ENCODE measurements around the gene BRD3OS. TPM values are rescaled to one million over a fixed set of nuclear protein-coding genes. Genes with fewer than 3 reads are reported as not detected.

Gene BRD3OS
- total and polyA plus RNA-seq, 12 donors: 14.7 to 70.6 (median 22.0) TPM

DNA sequence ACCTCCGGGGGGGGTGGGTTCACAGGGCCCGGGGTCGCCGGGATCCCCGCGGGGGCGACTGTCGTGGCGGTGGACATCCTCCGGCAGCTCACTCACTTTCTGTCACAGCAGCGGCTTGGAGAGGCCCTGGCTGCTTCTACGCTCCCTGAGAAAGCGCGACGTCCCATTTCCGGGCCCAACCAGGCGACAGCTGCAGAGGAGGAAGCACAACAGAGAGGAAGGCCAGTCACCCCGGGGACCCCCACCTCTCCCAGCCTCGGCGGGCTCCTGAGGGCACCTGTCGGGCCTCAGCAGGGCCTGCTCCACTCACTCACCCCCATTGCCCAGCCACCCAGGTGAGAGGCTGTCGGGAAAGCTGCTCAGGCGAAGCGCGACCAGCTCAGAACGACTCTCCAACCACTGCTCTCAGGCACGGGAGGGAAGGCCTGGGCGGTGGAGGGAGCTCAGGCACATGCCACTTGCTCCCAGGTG lies 28.2 kb downstream of the BRD3OS start:
- 78 to 97% (median 91%) methylated on average over 6 to 28 of the region's 28 CpGs for WGBS, 4 donors
- DNase-seq: peak in 1 of 7 donors; percentile 8
- H3K9me3 ChIP-seq (replicated peaks in 1 of 3): no peaks in the 10 kb centered on the region
- TF ChIP-seq, protein P1, sequence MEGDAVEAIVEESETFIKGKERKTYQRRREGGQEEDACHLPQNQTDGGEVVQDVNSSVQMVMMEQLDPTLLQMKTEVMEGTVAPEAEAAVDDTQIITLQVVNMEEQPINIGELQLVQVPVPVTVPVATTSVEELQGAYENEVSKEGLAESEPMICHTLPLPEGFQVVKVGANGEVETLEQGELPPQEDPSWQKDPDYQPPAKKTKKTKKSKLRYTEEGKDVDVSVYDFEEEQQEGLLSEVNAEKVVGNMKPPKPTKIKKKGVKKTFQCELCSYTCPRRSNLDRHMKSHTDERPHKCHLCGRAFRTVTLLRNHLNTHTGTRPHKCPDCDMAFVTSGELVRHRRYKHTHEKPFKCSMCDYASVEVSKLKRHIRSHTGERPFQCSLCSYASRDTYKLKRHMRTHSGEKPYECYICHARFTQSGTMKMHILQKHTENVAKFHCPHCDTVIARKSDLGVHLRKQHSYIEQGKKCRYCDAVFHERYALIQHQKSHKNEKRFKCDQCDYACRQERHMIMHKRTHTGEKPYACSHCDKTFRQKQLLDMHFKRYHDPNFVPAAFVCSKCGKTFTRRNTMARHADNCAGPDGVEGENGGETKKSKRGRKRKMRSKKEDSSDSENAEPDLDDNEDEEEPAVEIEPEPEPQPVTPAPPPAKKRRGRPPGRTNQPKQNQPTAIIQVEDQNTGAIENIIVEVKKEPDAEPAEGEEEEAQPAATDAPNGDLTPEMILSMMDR (IDR thresholded peaks at IDR 0.05): no peak
- no peak for TF ChIP-seq POLR2A (IDR thresholded peaks at IDR 0.05)
- no peak overlapping the region for H3K4me3 ChIP-seq
- intact Hi-C loops (cut with DNase I): loop anchor here in 1 of 2 donors (10.0 kb wide), 1 partner anchor 381 kb away; no protein-coding TSS in a partner anchor
- no peak overlapping the region for H3K27ac ChIP-seq
- H3K4me1 ChIP-seq (replicated peaks in 1 of 2): peaks cover 43 to 53% of the 10 kb centered on the region in 2 donors
- H3K27me3 ChIP-seq: no peaks in the 10 kb centered on the region
- H3K36me3 ChIP-seq (replicated peaks in 1 of 2): peaks cover 0 to 45% of the 10 kb centered on the region in 2 donors

DNA sequence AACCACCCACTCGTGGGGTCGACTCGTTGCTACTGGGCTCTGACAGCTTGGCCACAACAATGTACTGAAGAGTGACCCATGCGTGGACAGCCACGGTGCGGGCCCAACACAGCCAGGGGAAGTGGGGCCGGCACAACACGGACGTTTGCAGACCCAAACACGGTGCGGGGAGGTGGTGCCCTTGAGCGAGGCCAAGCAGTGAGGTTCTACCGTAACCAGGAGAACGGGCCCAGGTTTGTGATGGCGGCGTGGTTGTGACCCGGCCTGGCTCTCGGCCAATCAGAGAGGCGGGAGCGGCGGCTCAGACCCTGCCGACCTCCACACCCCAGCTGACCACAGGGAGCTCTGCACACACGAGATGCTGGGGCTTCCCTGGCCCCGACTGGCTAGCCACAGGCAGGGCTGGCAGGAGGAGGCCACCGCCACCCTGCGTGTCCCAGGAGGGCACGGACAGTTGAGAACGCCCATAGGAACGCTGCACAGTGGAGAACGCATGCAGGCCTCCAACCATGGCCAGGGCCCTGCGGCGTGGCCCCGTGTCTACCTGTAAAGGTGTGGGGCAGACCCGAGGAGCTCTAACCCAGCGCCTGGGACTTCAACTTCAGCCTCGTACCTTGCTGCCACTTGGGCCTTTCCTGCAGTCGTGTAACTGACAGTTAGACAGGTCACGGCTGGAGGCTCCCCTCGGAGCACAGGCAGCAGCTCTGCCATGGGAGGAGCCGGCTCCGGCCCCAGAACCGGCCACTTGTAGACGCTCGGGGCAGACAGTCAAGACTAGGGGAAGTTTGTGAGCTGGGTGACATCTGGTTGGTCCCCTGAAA lies 28.9 kb downstream of the BRD3OS start:
- peak overlapping the region in 1 of 5 donors; percentile 83 for H3K27ac ChIP-seq
- WGBS, 4 donors: 75 to 94% (median 81%) methylated on average over 4 to 44 of the region's 44 CpGs
- DNase-seq: peak in 4 of 7 donors; percentile 0 to 20 (median 12)

DNA sequence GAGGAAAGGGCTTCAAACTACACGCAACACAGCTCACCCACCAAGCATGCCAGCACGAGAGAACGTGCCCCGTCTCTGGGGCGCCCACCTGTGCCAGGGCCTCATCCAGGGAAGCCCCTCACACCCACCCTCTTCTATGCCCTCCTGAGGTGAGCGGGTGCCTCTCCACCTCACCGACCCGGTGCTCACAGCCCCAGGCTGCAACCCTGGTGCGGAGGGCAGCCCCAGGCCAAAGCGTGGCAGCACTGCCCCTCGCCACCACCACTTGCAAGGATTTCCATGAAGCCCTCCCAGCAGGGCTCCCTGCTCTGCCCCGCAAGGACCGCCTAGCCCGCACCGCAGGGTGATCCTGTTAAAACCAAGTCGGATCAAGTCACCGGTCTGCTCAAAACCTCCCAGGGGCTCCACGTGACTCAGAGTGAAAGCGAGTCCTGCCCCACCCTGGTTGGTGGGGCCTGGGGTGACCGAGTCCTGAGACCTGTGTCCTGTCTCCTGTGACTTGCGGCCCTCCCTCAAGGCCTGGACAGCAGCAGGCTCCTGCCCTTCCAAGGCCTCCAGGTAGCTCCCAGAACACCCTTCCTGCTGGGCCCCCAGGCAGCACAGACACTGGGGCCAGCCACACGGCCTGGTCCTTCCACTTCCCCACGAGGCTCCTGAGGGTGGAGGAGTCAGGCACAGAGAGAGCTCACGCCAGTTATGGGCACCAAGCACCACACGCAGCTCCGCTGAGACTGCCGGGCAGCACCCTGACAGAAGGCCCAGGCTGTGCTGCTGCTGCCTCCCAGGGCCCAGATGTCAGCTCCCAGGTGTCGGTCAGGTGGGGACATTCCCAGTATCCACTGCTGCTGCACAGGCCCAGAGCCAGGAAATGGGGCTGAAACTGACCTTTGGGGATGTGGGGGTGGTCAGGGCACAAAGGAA lies 29.9 kb downstream of the BRD3OS start:
- Histone ChIP-seq H3K9me3 (replicated peaks in 1 of 3) (no peaks in the 10 kb centered on the region), H3K36me3 (replicated peaks in 1 of 2) (peaks cover 0 to 28% of the 10 kb centered on the region in 2 donors), H3K27me3 (no peaks in the 10 kb centered on the region), H3K4me3 (no peak overlapping the region), H3K4me1 (replicated peaks in 1 of 2) (peaks cover 43 to 57% of the 10 kb centered on the region in 2 donors), H3K27ac (peak overlapping the region in 4 of 5 donors; percentile 19 to 83 (median 79))
- TF ChIP-seq POLR2A (IDR thresholded peaks at IDR 0.05): no peak
- TF ChIP-seq, protein P1 (IDR thresholded peaks at IDR 0.05): no peak
- intact Hi-C loops (cut with DNase I): loop anchor here in 1 of 2 donors (10.0 kb wide), 1 partner anchor 380 kb away; no protein-coding TSS in a partner anchor
- peak in 6 of 7 donors; percentile 5 to 53 (median 20) for DNase-seq
- WGBS, 4 donors: 73 to 85% (median 79%) methylated on average over 9 to 28 of the region's 28 CpGs

More for the DNA sequence above, 28.9 kb downstream of the BRD3OS start:
- H3K4me3 ChIP-seq: no peak overlapping the region
- peaks cover 0 to 38% of the 10 kb centered on the region in 2 donors for H3K36me3 ChIP-seq (replicated peaks in 1 of 2)
- H3K27me3 ChIP-seq: no peaks in the 10 kb centered on the region
- intact Hi-C loops (cut with DNase I): loop anchor here in 1 of 2 donors (10.0 kb wide), 1 partner anchor 381 kb away; no protein-coding TSS in a partner anchor
- H3K9me3 ChIP-seq (replicated peaks in 1 of 3): no peaks in the 10 kb centered on the region
- TF ChIP-seq, protein P1 (IDR thresholded peaks at IDR 0.05): no peak
- TF ChIP-seq POLR2A (IDR thresholded peaks at IDR 0.05): no peak
- peaks cover 48 to 54% of the 10 kb centered on the region in 2 donors for H3K4me1 ChIP-seq (replicated peaks in 1 of 2)

All from adrenal gland (tissue), 12 donors.